Islet of Langerhans (tissue), 1 donor: Measurements from ENCODE around the gene ADPRM.
"Not testable (repeated sequence)": the region's sequence is repeated elsewhere in the genome, so short reads cannot be mapped to it uniquely, and the experiment has no call there.

Source experiments
- FAIRE-seq: peaks from one replicate; lab custom pipeline; 2011; peaks lifted over from hg19 to GRCh38; lab: Jason Lieb, UNC

ADPRM gene

GRCh38 chr17:10699856-10700255 is 2.5 kb downstream of the ADPRM start:
- FAIRE-seq = no peak

- no peak for FAIRE-seq
These were observed 5.2 kb downstream of the ADPRM start for GRCh38 chr17:10702574-10702973.

GRCh38 chr17:10705727-10706126 is 8.3 kb downstream of the ADPRM start:
- no peak for FAIRE-seq

DNA sequence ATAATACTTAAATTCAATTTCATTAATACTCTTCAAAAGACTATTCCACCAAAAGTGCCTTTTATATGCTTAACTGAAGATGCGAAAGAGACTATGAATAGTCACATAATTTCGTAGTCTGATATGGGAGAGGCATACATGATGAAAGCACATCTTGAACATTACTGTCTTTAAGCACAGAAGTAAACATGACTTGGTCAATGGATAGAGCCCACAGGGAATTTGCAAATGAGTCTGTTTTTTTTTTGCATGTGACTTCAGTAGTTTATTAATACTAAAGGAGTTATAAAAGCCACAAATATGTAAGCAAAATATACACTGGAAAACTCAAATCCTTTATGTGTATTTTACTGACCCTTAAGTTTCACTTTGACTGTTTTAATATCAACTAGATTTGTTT is 15.9 kb downstream of the ADPRM start:
- FAIRE-seq = no peak

DNA sequence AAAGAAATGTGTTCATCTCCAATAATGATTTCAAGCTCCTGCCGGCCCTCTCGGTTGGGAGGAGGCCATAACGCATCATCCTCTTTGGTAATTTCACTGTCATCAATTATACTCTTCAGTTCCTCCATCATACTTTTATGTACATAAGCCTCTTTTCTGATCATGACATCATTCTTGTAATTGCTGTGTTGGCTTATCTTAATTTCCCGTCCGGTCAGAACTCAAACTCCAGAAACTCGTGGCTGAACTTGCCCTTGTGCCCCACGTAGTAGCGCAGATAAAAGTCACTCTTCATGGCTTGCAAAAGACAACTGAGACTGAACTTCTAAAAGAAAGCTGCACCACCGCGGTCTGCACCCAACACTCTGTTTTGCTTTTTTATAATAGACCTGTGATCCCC is 18.8 kb downstream of the ADPRM start:
- no peak for FAIRE-seq

DNA sequence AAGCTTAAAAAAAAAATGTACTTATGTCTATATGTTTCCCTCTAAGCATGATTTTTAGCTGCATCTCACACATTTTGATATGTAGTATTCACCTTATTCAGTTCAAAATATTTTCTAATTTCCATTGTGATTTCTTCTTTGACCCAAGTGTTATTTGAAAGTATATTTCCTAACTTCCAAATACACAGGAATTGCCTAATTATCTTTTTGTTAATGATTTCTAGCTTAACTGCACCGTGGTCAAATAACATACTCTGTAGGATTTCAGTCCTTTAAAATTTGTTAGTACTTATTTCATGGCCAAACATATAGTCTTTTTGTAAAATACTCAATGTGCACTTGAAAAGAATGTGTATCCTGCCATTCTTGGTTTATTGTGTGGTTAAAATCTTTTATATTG is 21.2 kb downstream of the ADPRM start:
- no peak for FAIRE-seq

DNA sequence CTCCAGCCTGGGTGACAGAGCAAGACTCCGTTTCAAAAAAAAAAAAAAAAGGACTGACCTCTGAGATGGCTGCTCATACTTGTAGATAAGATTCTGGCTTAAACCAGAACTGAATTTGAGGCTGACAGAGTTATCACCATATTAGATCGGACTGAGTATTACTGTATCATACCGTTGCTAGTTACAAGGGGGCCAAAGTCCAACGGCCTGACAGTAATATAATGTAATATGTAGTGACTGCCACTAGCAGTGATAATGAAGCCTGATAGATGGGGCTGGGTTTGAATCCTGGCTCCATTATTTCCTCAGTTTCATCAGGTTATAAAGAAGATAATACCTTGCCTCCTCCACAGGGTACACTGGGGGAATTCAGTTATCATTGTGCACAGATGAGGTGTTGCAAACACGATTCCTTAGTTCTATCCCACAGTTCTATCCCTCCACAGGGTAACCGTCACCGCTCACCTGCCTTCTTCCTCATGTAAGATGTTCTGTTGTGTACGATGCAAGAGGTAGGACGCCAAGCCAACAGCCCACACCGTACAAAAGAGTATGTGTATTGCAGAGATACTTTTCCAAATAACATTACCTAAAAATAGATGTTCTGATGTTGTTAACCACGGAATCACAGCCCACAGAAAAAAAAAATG is 27.3 kb downstream of the ADPRM start:
- FAIRE-seq = no peak

GRCh38 chr17:10725262-10725661 is 27.9 kb downstream of the ADPRM start:
- FAIRE-seq = no peak

GRCh38 chr17:10726196-10726595 is 28.8 kb downstream of the ADPRM start:
- FAIRE-seq = no peak

- FAIRE-seq = no peak
These were observed 29.8 kb downstream of the ADPRM start for GRCh38 chr17:10727192-10727591.

- FAIRE-seq = no peak
These were observed 31.0 kb downstream of the ADPRM start for GRCh38 chr17:10728331-10728892.

- FAIRE-seq = no peak
These were observed 32.2 kb downstream of the ADPRM start, which contains the start of gene TMEM220 for GRCh38 chr17:10729334-10730193. TMEM220 (minus strand) TSS chr17:10730023; CDS start chr17:10729851, 172 bp downstream.

DNA sequence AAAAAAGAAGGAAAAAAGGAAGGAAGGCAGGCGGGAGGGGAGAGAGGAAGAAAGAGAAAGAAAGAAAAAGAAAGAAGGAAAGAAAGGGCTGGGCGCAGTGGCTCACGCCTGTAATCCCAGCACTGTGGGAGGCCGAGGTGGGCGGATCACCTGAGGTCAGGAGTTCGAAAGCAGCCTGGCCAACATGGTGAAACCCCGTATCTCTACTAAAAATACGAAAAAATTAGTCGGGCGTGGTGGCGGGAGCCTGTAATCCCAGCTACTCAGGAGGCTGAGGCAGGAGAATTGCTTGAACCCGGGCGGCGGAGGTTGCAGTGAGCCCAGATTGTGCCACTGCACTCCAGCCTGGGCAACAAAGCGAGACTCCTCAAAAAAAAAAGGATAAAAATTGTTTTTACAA is 32.9 kb downstream of the ADPRM start:
- not testable (repeated sequence) for FAIRE-seq

DNA sequence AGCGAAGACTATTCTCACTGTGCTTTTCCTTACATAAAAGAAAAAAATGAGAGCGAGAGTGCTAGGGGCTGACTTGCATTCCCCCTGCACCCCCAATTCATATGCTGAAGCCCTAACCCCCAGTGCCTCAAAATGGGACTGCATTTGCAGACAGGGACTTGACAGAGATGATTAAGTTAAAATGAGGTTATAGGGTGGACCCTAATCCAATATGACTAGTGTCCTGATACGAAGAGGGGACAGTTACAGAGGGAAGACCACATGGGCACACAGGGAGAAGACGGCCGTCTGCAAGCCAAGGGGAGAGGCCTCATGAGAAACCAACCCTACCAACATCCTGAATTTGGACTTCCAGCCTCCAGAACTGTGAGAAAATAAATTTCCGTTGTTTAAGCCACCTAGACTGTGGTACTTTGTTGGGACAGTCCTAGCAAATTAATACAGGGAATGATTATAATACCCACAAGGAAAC is 34.0 kb downstream of the ADPRM start:
- FAIRE-seq = no peak

DNA sequence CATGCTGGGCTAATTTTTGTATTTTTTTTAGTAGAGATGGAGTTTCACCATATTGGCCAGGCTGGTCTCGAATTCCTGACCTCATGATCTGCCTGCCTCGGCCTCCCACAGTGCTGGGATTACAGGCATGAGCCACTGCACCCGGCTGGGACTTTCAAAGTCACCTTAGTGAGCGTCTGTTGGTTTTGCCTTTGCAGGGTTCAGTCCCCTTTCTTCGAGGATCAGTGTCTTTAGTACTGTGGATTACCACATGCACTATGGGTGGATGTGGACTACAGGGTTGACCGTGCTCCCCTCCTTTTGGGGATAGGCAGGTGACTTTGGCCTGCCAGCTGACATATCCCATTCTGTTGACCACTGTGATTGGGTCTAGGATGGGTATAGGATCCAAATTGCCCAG is 34.7 kb downstream of the ADPRM start:
- not testable (repeated sequence) for FAIRE-seq

GRCh38 chr17:10733666-10734065 is 36.3 kb downstream of the ADPRM start:
- no peak for FAIRE-seq

GRCh38 chr17:10735251-10735650 is 37.9 kb downstream of the ADPRM start:
- no peak for FAIRE-seq

- no peak for FAIRE-seq
These were observed 38.4 kb downstream of the ADPRM start for GRCh38 chr17:10735821-10736220.

DNA sequence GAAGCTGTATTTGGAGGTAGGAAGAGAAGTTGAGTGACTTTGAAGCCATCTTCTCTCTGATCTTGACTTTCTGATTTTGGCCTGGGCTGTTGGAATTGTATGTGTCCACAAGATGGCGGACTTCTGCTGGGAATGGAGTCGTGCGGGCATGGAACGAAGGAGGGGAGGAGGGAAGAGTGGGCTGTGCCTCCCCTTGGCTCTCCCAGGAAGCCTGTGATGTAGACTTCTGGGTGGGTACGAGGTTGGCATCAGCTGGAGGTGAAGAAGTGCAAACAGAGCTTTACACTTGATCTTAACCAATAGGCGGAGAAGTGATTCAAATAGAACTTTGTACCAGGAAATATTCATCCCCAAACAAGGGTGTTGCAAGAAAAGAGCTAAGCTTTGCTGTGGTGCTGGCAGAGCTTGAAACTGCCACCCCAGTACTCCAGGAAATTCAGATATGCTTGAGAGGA is 39.8 kb downstream of the ADPRM start:
- FAIRE-seq = peak; percentile 65

- no peak for FAIRE-seq
These were observed 40.3 kb downstream of the ADPRM start for GRCh38 chr17:10737736-10738135.

GRCh38 chr17:10738521-10739258 is 41.3 kb downstream of the ADPRM start:
- FAIRE-seq = no peak

DNA sequence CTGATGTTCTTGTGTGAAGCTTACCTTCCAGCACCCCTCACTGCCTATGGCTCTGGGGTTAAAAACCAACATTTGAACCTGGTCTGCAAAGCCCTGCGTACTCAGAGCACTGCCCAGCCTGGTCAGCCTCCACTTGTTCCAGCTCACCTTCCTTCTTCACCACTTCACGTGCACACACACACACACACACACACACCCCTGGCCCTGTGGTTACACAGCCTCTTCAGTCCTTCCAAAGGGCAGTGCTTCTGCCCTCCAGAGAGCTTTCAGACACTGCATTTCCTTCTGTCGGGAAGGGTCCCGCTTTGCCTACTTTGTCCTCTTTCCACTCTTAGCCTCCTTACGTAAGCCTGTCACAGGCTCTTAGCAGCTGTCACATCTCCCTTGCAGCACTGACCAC is 42.0 kb downstream of the ADPRM start:
- FAIRE-seq = no peak
